Ishikawa (cell line): ENCODE data around the gene ITPR1.
A peak's percentile ranks its signal among the peaks of the same experiment; 100 is the strongest.

Experiments used
- CEBPB ChIP-seq: IDR thresholded peaks from 2 replicates; pipeline ENCODE4 v1.6.1; 2012
- CREB1 ChIP-seq: IDR thresholded peaks from 2 replicates; pipeline ENCODE4 v1.6.1; 2012; ENCODE audit warnings: low read depth
- EGR1 ChIP-seq: IDR thresholded peaks from 2 replicates; pipeline ENCODE4 v1.6.1; 2012
- EP300 ChIP-seq: IDR thresholded peaks from 2 replicates; pipeline ENCODE4 v1.6.1; 2012; ENCODE audit warnings: borderline replicate concordance
- FOXM1 ChIP-seq: IDR thresholded peaks from 2 replicates; pipeline ENCODE4 v1.6.1; 2012; ENCODE audit warnings: low read depth, borderline replicate concordance
- NFIC ChIP-seq: IDR thresholded peaks from 2 replicates; pipeline ENCODE4 v1.6.1; 2012
- RAD21 ChIP-seq: IDR thresholded peaks from 2 replicates; pipeline ENCODE4 v1.6.1; 2012; ENCODE audit warnings: low read depth
- TAF1 ChIP-seq: IDR thresholded peaks from 2 replicates; pipeline ENCODE4 v1.6.1; 2012; ENCODE audit warnings: low read depth, mild to moderate bottlenecking
- TCF12 ChIP-seq: IDR thresholded peaks from 2 replicates; pipeline ENCODE4 v1.6.1; 2012; ENCODE audit warnings: low read depth
- TEAD4 ChIP-seq: IDR thresholded peaks from 2 replicates; pipeline ENCODE4 v1.6.1; 2012
- YY1 ChIP-seq: IDR thresholded peaks from 2 replicates; pipeline ENCODE4 v1.6.1; 2012; ENCODE audit warnings: low read depth
- ZBTB7A ChIP-seq: IDR thresholded peaks from 2 replicates; pipeline ENCODE4 v1.6.1; 2012; ENCODE audit warnings: low read depth
- TF ChIP-seq, protein P1 (sequence below): IDR thresholded peaks from 2 replicates; pipeline ENCODE4 v1.6.1; 2012; ENCODE audit warnings: low read depth, mild to moderate bottlenecking
- TF ChIP-seq, protein P2 (sequence below): IDR thresholded peaks from 2 replicates; pipeline ENCODE4 v1.6.1; 2012
- TF ChIP-seq, protein P3 (sequence below): IDR thresholded peaks from 2 replicates; pipeline ENCODE4 v1.6.1; 2012

ITPR1 gene

GRCh38 chr3:4475804-4476203 is 17.3 kb upstream of the ITPR1 start:
- TF ChIP-seq CREB1 (no peak), NFIC (no peak), TAF1 (no peak), EP300 (no peak), YY1 (no peak), TEAD4 (no peak), EGR1 (no peak), RAD21 (no peak), ZBTB7A (no peak)
- TF ChIP-seq, protein P1, sequence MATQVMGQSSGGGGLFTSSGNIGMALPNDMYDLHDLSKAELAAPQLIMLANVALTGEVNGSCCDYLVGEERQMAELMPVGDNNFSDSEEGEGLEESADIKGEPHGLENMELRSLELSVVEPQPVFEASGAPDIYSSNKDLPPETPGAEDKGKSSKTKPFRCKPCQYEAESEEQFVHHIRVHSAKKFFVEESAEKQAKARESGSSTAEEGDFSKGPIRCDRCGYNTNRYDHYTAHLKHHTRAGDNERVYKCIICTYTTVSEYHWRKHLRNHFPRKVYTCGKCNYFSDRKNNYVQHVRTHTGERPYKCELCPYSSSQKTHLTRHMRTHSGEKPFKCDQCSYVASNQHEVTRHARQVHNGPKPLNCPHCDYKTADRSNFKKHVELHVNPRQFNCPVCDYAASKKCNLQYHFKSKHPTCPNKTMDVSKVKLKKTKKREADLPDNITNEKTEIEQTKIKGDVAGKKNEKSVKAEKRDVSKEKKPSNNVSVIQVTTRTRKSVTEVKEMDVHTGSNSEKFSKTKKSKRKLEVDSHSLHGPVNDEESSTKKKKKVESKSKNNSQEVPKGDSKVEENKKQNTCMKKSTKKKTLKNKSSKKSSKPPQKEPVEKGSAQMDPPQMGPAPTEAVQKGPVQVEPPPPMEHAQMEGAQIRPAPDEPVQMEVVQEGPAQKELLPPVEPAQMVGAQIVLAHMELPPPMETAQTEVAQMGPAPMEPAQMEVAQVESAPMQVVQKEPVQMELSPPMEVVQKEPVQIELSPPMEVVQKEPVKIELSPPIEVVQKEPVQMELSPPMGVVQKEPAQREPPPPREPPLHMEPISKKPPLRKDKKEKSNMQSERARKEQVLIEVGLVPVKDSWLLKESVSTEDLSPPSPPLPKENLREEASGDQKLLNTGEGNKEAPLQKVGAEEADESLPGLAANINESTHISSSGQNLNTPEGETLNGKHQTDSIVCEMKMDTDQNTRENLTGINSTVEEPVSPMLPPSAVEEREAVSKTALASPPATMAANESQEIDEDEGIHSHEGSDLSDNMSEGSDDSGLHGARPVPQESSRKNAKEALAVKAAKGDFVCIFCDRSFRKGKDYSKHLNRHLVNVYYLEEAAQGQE = no peak
- TF ChIP-seq, protein P2, sequence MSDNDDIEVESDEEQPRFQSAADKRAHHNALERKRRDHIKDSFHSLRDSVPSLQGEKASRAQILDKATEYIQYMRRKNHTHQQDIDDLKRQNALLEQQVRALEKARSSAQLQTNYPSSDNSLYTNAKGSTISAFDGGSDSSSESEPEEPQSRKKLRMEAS = no peak

- TF ChIP-seq TEAD4 (no peak), RAD21 (no peak), TAF1 (no peak), ZBTB7A (no peak), EP300 (no peak), CEBPB (no peak)
- TF ChIP-seq, protein P1 = no peak
- TF ChIP-seq, protein P2 = no peak
Observed at GRCh38 chr3:4476496-4476895, 16.7 kb upstream of the ITPR1 start.

- no peak for TF ChIP-seq TCF12
- no peak for TF ChIP-seq TAF1
- TF ChIP-seq CREB1 = no peak
- no peak for TF ChIP-seq YY1
- TF ChIP-seq RAD21 = no peak
- TF ChIP-seq, protein P3, sequence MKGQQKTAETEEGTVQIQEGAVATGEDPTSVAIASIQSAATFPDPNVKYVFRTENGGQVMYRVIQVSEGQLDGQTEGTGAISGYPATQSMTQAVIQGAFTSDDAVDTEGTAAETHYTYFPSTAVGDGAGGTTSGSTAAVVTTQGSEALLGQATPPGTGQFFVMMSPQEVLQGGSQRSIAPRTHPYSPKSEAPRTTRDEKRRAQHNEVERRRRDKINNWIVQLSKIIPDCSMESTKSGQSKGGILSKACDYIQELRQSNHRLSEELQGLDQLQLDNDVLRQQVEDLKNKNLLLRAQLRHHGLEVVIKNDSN = no peak
- no peak for TF ChIP-seq NFIC
- TF ChIP-seq, protein P1 = no peak
- TF ChIP-seq EP300 = no peak
- no peak for TF ChIP-seq EGR1
- TF ChIP-seq FOXM1 = no peak
- TF ChIP-seq CEBPB = no peak
- no peak for TF ChIP-seq TEAD4
- TF ChIP-seq, protein P2 = no peak
Observed at GRCh38 chr3:4478261-4478660, 14.9 kb upstream of the ITPR1 start.

DNA sequence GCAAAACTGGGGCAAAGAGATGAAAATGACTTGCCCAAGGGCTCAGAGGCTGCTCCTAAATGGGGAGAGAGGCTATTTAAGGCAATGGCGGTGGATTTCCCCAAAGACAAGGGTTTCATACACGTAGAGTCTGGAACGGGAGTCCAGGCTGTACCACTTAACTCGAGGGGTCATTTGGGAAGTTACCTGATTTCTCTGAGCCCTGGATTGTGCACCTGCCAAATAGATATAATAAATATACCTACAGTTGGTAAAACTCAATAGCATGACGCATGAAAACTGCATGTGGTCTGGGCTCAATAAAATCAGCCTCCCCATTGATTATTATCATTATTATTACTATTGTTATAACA is 1.3 kb upstream of the ITPR1 start:
- TF ChIP-seq TEAD4 (no peak), EP300 (no peak)

- TF ChIP-seq CEBPB = no peak
- no peak for TF ChIP-seq RAD21
- TF ChIP-seq, protein P2 = 0 out of 2 replicates have a peak, but pooled peaks have one; percentile 0
- no peak for TF ChIP-seq NFIC
- TF ChIP-seq, protein P1 = no peak
- no peak for TF ChIP-seq TAF1
Observed at GRCh38 chr3:4492208-4493013, 737 bp upstream of the ITPR1 start.
